ENCODE data around the gene OSBPL3. TPM values are rescaled to one million over a fixed set of nuclear protein-coding genes. Genes with fewer than 3 reads are reported as not detected.

OSBPL3 gene
- total and polyA plus RNA-seq, 11 donors: 1.5 to 14.3 (median 4.9) TPM

GRCh38 chr7:24874791-24875190 lies 105.2 kb downstream of the OSBPL3 start:
- no peak overlapping the region for H3K27ac ChIP-seq
- WGBS, 4 donors: 79 to 88% (median 81%) methylated on average over 6 of the region's 6 CpGs
- DNase-seq (no peak), ATAC-seq (no peak)
- H3K36me3 ChIP-seq: peaks cover 0 to 16% (median 3%) of the 10 kb centered on the region in 9 donors
- no peak overlapping the region for H3K4me3 ChIP-seq
- no peaks in the 10 kb centered on the region for H3K27me3 ChIP-seq
- no peak for TF ChIP-seq CTCF (IDR thresholded peaks at IDR 0.05)
- no peak for TF ChIP-seq POLR2A (IDR thresholded peaks at IDR 0.05)
- H3K9me3 ChIP-seq: no peaks in the 10 kb centered on the region
- peaks cover 0 to 11% (median 0%) of the 10 kb centered on the region in 12 donors for H3K4me1 ChIP-seq
- intact Hi-C loops (cut with DNase I): loop anchor here in 1 of 10 donors (2.0 kb wide), 1 partner anchor 54 kb away; no protein-coding TSS in a partner anchor

- TF ChIP-seq POLR2A (IDR thresholded peaks at IDR 0.05): no peak
- no peak for TF ChIP-seq CTCF (IDR thresholded peaks at IDR 0.05)
- H3K9me3 ChIP-seq: no peaks in the 10 kb centered on the region
- H3K4me1 ChIP-seq: peaks cover 0 to 11% (median 0%) of the 10 kb centered on the region in 12 donors
- H3K36me3 ChIP-seq: peaks cover 0 to 20% (median 3%) of the 10 kb centered on the region in 9 donors
- DNase-seq: no peak
- no peak overlapping the region for H3K4me3 ChIP-seq
- no peaks in the 10 kb centered on the region for H3K27me3 ChIP-seq
- H3K27ac ChIP-seq: no peak overlapping the region
- no peak for ATAC-seq
- WGBS, 4 donors: 76 to 89% (median 83%) methylated on average over 4 of the region's 4 CpGs
- intact Hi-C loops (cut with DNase I): loop anchor here in 1 of 10 donors (2.0 kb wide), 1 partner anchor 55 kb away; no protein-coding TSS in a partner anchor
These were observed 106.0 kb downstream of the OSBPL3 start for GRCh38 chr7:24873944-24874343.

GRCh38 chr7:24871770-24872169 lies 108.2 kb downstream of the OSBPL3 start:
- H3K27ac ChIP-seq: no peak overlapping the region
- peaks cover 0 to 26% (median 3%) of the 10 kb centered on the region in 9 donors for H3K36me3 ChIP-seq
- no peak for ATAC-seq
- no peak for TF ChIP-seq CTCF (IDR thresholded peaks at IDR 0.05)
- no peak for TF ChIP-seq POLR2A (IDR thresholded peaks at IDR 0.05)
- no peak for DNase-seq
- intact Hi-C loops (cut with DNase I): no loop called here
- H3K4me1 ChIP-seq: no peaks in the 10 kb centered on the region
- H3K27me3 ChIP-seq: no peaks in the 10 kb centered on the region
- H3K4me3 ChIP-seq: no peak overlapping the region
- H3K9me3 ChIP-seq: no peaks in the 10 kb centered on the region

GRCh38 chr7:24870766-24871165 lies 109.2 kb downstream of the OSBPL3 start:
- Histone ChIP-seq H3K27ac (no peak overlapping the region), H3K9me3 (no peaks in the 10 kb centered on the region), H3K4me3 (no peak overlapping the region), H3K27me3 (no peaks in the 10 kb centered on the region), H3K4me1 (no peaks in the 10 kb centered on the region), H3K36me3 (peaks cover 0 to 26% (median 3%) of the 10 kb centered on the region in 9 donors)
- 86 to 87% (median 87%) methylated on average over 6 of the region's 6 CpGs for WGBS, 4 donors
- DNase-seq (no peak), ATAC-seq (no peak)
- intact Hi-C loops (cut with DNase I): no loop called here
- TF ChIP-seq POLR2A (IDR thresholded peaks at IDR 0.05) (no peak), CTCF (IDR thresholded peaks at IDR 0.05) (no peak)

All from heart left ventricle (tissue), 16 donors.